Endothelial cell of umbilical vein (primary cell): Measurements from ENCODE around the gene EFCAB8. TPM values are rescaled to one million over a fixed set of nuclear protein-coding genes. Genes with fewer than 3 reads are reported as not detected.

Experiments
- BruUV-seq: library from RNA; stranded (reverse); fragments of 400-500 nt; replicated peaks from 2 replicates; lab custom pipeline; 2021; lab: Mats Ljungman, UMichigan
- CTCF ChIA-PET: fragments of 300-600, 350-600 bp; sonication (Branson Sonifier 250); formaldehyde crosslinking; loops from one replicate; lab custom pipeline; 2021; ENCODE audit warnings: antibody characterized with exemption, inconsistent platforms; lab: Charles Lee
- POLR2A ChIA-PET: fragments of 300-600, 350-600 bp; sonication (Branson Sonifier 250); formaldehyde crosslinking; loops from one replicate; lab custom pipeline; 2021; ENCODE audit warnings: antibody characterized with exemption, inconsistent platforms; lab: Charles Lee
- DNase-seq: peaks from one replicate; pipeline ENCODE4 v3.0.0-alpha.2; 2011; ENCODE audit warnings: low read depth, low spot score
- FAIRE-seq: peaks from 2 replicates; lab custom pipeline; 2011; peaks lifted over from hg19 to GRCh38; lab: Jason Lieb, UNC
- H2AFZ ChIP-seq: 2 replicates; pipeline ENCODE4 v1.6.0; 2012; ENCODE audit warnings: low read depth, low read length, control low read depth, inconsistent platforms
- H3K27ac ChIP-seq: 2 replicates; pipeline ENCODE4 v1.5.1; 2011; ENCODE audit warnings: low read depth, mild to moderate bottlenecking, control low read depth, low read length, moderate library complexity; ENCODE audit not compliant: insufficient read depth
- H3K27me3 ChIP-seq, 2 experiments: 2 replicates each; pipeline versions ENCODE4 v1.6.0 to v1.6.1; 2011; ENCODE audit warnings: low read length in 2 of 2, mixed read lengths in 1 of 2; ENCODE audit not compliant: control insufficient read depth in 2 of 2, insufficient read depth in 2 of 2
- H3K36me3 ChIP-seq, 2 experiments: 2 replicates in 1 of 2; 3 replicates in 1 of 2; pipeline ENCODE4 v1.5.1; 2011; ENCODE audit warnings: low read length in 2 of 2, mild to moderate bottlenecking in 1 of 2, moderate library complexity in 1 of 2; ENCODE audit not compliant: control insufficient read depth in 2 of 2, insufficient read depth in 2 of 2; ENCODE audit errors: extremely low read depth in 1 of 2
- H3K4me1 ChIP-seq: 3 replicates; pipeline ENCODE4 v1.5.1; 2011; ENCODE audit warnings: mild to moderate bottlenecking, low read length; ENCODE audit not compliant: control insufficient read depth, insufficient read depth; ENCODE audit errors: extremely low read depth
- H3K4me2 ChIP-seq: 2 replicates; pipeline ENCODE4 v1.6.1; 2011; ENCODE audit warnings: low read length, control low read depth, mixed read lengths; ENCODE audit not compliant: insufficient read depth
- H3K4me3 ChIP-seq, 3 experiments: fragments of 200-600 bp in 1 of 3; sonication (generic), shearing (Covaris generic) in 1 of 3; replicated peaks in 1 of 3; 2 replicates each; pipeline ENCODE4 v1.5.1; 2011 to 2016; ENCODE audit warnings: control low read depth in 3 of 3, low read length in 3 of 3, mild to moderate bottlenecking in 2 of 3, inconsistent platforms in 1 of 3, low read depth in 1 of 3, moderate library complexity in 1 of 3; ENCODE audit not compliant: insufficient read depth in 1 of 3
- H3K79me2 ChIP-seq: 2 replicates; pipeline ENCODE4 v1.6.0; 2012; ENCODE audit warnings: low read length, inconsistent platforms; ENCODE audit not compliant: control insufficient read depth, insufficient read depth
- H3K9ac ChIP-seq: replicated peaks from 2 replicates; pipeline ENCODE3; 2011; ENCODE audit warnings: low read length, control low read depth; ENCODE audit not compliant: insufficient read depth; ENCODE audit errors: extremely low read depth
- H3K9me1 ChIP-seq: replicated peaks from 3 replicates; pipeline ENCODE4 v1.6.0; 2011; ENCODE audit warnings: mild to moderate bottlenecking, low read length; ENCODE audit not compliant: control insufficient read depth, insufficient read depth; ENCODE audit errors: extremely low read depth
- H3K9me3 ChIP-seq: replicated peaks from 2 replicates; pipeline ENCODE4 v1.5.1; 2012; ENCODE audit warnings: low read length, inconsistent platforms; ENCODE audit not compliant: control insufficient read depth, insufficient read depth
- H4K20me1 ChIP-seq: replicated peaks from 2 replicates; pipeline ENCODE3; 2011; ENCODE audit warnings: mild to moderate bottlenecking, low read length; ENCODE audit not compliant: control insufficient read depth, insufficient read depth; ENCODE audit errors: extremely low read depth
- FOS ChIP-seq: IDR thresholded peaks from 2 replicates; pipeline ENCODE4 v1.6.1; 2011; ENCODE audit warnings: mild to moderate bottlenecking, low read length, moderate library complexity, borderline replicate concordance; ENCODE audit not compliant: insufficient read depth
- JUN ChIP-seq: IDR thresholded peaks from 2 replicates; pipeline ENCODE4 v1.6.1; 2011; ENCODE audit warnings: borderline replicate concordance, low read depth; ENCODE audit not compliant: insufficient read length, insufficient read depth
- MYC ChIP-seq: IDR thresholded peaks from one replicate; pipeline ENCODE4 v1.6.1; 2011; ENCODE audit warnings: mild to moderate bottlenecking, low read depth, low read length
- POLR2AphosphoS5 ChIP-seq: IDR thresholded peaks from 2 replicates; pipeline ENCODE4 v1.6.1; 2012; ENCODE audit warnings: low read depth, mild to moderate bottlenecking, control low read depth, low read length, moderate library complexity; ENCODE audit not compliant: insufficient read depth
- dilution Hi-C: fragments of 300-500 bp; cut with MboI; formaldehyde crosslinking; loops from one replicate; pipeline ENCODE4 v1.15.0; 2019; ENCODE audit warnings: low sequenced_read_pairs; ENCODE audit not compliant: extremely low pct_ligation_motif_present
- intact Hi-C: fragments of 100-400 bp; cut with micrococcal nuclease; formaldehyde crosslinking; loops from one replicate; pipeline ENCODE4 v1.10.0; 2022
- polyA plus RNA-seq, 4 experiments: library from polyadenylated mRNA; depleted of rRNA in 3 of 4; stranded (reverse) in 3 of 4; unstranded in 1 of 4; fragments of >200 nt; gene quantifications; 2 replicates each; pipeline versions ENCODE4 v1.2.1 to v1.2.3, GENCODE V29; 2011 to 2012; ENCODE audit warnings: missing spikeins in 1 of 4
- total RNA-seq: library from RNA; stranded (reverse); gene quantifications from 2 replicates; pipeline ENCODE4 v1.2.3, GENCODE V29; 2021
- TF ChIP-seq, protein P1 (sequence below), 2 donors: IDR thresholded peaks; 1 replicate in 1 of 2; 2 replicates in 1 of 2; pipeline ENCODE4 v1.5.1; 2011; ENCODE audit warnings: low read length in 2 of 2, mild to moderate bottlenecking in 2 of 2, moderate library complexity in 2 of 2, control low read depth in 1 of 2, inconsistent platforms in 1 of 2, low read depth in 1 of 2; ENCODE audit not compliant: insufficient read depth in 1 of 2; ENCODE audit errors: extremely low read depth in 1 of 2
- TF ChIP-seq, protein P2 (sequence below): IDR thresholded peaks from 2 replicates; pipeline ENCODE4 v1.6.1; 2011; ENCODE audit not compliant: insufficient read depth, insufficient read length

The EFCAB8 gene
- total and polyA plus RNA-seq, 2 donors (not counting 3 experiments of a cell fraction or from before 2014, with no cell fraction given): 0.01 to 0.31 TPM

DNA sequence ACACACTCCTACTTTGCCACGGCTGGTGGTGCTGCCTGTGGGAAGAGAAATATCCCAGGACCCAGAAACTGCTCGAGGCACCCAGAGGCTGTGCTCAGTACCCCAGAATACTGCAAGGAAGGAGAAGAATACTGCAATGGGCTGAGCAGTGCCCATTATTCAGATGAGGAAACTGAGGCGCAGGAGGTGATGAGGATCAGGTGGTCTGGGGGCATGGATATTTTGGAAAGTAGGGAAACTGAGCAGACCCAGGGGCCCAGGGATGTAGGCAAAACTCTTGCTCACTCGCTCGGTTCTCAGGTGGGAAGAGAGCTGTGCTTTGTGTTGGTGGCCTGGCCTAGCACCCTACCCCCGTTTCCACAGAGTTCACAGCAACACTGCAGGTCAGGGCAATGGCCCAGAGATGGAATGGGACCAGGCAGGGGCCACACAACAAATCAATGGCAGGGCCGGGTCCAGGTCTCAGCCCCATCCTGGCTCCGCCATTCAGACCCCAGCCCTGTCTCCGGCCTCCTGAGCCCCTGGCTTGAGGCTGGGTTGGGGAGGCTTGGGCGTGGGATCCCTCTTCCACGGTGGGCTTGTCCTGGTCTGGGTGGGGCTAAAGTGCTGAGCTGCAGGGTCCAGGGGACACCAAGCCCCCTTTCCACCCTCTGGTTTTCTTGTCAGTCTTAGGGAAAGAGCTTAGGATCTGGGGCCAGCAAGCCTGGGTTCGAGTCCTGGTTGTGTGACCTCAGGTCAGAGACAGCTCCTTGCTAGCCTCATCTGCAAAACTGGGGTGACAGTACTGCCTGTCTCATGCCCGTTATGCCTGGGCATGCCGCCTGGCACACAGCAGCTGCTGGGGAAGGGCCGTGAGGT is 111.6 kb downstream of the EFCAB8 start:
- dilution Hi-C loops: no loop called here
- no peak for FAIRE-seq
- no peak for TF ChIP-seq JUN
- no peak for TF ChIP-seq POLR2AphosphoS5
- no peak for TF ChIP-seq FOS
- no peak for TF ChIP-seq MYC
- TF ChIP-seq, protein P1, sequence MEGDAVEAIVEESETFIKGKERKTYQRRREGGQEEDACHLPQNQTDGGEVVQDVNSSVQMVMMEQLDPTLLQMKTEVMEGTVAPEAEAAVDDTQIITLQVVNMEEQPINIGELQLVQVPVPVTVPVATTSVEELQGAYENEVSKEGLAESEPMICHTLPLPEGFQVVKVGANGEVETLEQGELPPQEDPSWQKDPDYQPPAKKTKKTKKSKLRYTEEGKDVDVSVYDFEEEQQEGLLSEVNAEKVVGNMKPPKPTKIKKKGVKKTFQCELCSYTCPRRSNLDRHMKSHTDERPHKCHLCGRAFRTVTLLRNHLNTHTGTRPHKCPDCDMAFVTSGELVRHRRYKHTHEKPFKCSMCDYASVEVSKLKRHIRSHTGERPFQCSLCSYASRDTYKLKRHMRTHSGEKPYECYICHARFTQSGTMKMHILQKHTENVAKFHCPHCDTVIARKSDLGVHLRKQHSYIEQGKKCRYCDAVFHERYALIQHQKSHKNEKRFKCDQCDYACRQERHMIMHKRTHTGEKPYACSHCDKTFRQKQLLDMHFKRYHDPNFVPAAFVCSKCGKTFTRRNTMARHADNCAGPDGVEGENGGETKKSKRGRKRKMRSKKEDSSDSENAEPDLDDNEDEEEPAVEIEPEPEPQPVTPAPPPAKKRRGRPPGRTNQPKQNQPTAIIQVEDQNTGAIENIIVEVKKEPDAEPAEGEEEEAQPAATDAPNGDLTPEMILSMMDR (IDR thresholded peaks at IDR 0.05; ENCODE audit: extremely low read depth in 1 of 2, insufficient read depth in 1 of 2, low read depth in 1 of 2, low read length in 2 of 2): no peak
- TF ChIP-seq, protein P2, sequence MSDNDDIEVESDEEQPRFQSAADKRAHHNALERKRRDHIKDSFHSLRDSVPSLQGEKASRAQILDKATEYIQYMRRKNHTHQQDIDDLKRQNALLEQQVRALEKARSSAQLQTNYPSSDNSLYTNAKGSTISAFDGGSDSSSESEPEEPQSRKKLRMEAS: no peak

More for the DNA sequence above, 111.6 kb downstream of the EFCAB8 start:
- Histone ChIP-seq H3K9me1 (no peaks in the 10 kb centered on the region), H4K20me1 (no peaks in the 10 kb centered on the region), H3K27me3 (peaks cover 0 to 2% of the 10 kb centered on the region in 2 experiments), H2AFZ (no peak overlapping the region), H3K4me1 (peaks cover 14% of the 10 kb centered on the region), H3K36me3 (no peaks in the 10 kb centered on the region), H3K9ac (no peak overlapping the region), H3K4me3 (no peak overlapping the region), H3K4me2 (no peak overlapping the region), H3K79me2 (no peaks in the 10 kb centered on the region), H3K27ac (no peak overlapping the region), H3K9me3 (no peaks in the 10 kb centered on the region)
- DNase-seq: no peak
- ChIA-PET POLR2A (no interaction called here), CTCF (interaction anchor here (1.0 to 1.1 kb wide), 2 partner anchors 23 to 24 kb away, joined by 3 to 4 read pairs; no protein-coding TSS in a partner anchor)
- intact Hi-C loops: no loop called here
- BruUV-seq: no TSS peak
